HEK293 (cell line): ENCODE results near the gene SEMA4F.

Experiments
- CTCF ChIA-PET: fragments of 350-600 bp; formaldehyde crosslinking; extraction: SDS; loops from one replicate; lab custom pipeline; 2021; ENCODE audit warnings: antibody characterized with exemption; lab: Yijun Ruan, JAX
- POLR2A ChIA-PET: fragments of 300-600 bp; formaldehyde crosslinking; extraction: SDS; loops from one replicate; lab custom pipeline; 2020; ENCODE audit warnings: antibody characterized with exemption, inconsistent platforms; lab: Yijun Ruan, JAX
- H3K27ac ChIP-seq: fragments of 200-500 bp; sonication (Bioruptor generic); 2 replicates; pipeline ENCODE4 v1.5.1; 2014; ENCODE audit warnings: low read depth, low read length, control low read depth, inconsistent platforms; ENCODE audit errors: extremely low read depth
- H3K36me3 ChIP-seq, 2 experiments: fragments of 200-500 bp in 1 of 2; sonication (Bioruptor generic) in 1 of 2; 1 replicate in 1 of 2; 2 replicates in 1 of 2; pipeline ENCODE4 v1.5.1; 2014 to 2017; ENCODE audit warnings: inconsistent platforms in 2 of 2, low read length in 2 of 2; ENCODE audit not compliant: control insufficient read depth in 2 of 2, insufficient read depth in 1 of 2
- H3K4me1 ChIP-seq: fragments of 200-500 bp; sonication (Bioruptor generic); 2 replicates; pipeline ENCODE4 v1.5.1; 2014; ENCODE audit warnings: mild to moderate bottlenecking, low read length, inconsistent platforms; ENCODE audit not compliant: control insufficient read depth, insufficient read depth
- H3K4me3 ChIP-seq: 2 replicates; pipeline ENCODE4 v1.5.1; 2011; ENCODE audit warnings: low read depth, mild to moderate bottlenecking, control low read depth, low read length, moderate library complexity
- H3K9me3 ChIP-seq: fragments of 200-500 bp; sonication (Bioruptor generic); 2 replicates; pipeline ENCODE4 v1.5.1; 2014; ENCODE audit warnings: low read depth, low read length, inconsistent platforms; ENCODE audit not compliant: control insufficient read depth, insufficient read depth
- AEBP2 ChIP-seq: fragments of 450-650 bp; formaldehyde crosslinking; IDR thresholded peaks from 2 replicates; pipeline ENCODE4 v1.5.1; 2016; ENCODE audit warnings: missing biosample characterization, missing genetic modification characterization, borderline replicate concordance
- ATF2 ChIP-seq: fragments of 450-650 bp; formaldehyde crosslinking; IDR thresholded peaks from 2 replicates; pipeline ENCODE4 v1.5.1; 2016; ENCODE audit warnings: missing biosample characterization, missing genetic modification characterization, low read depth
- GFI1B ChIP-seq: fragments of 450-650 bp; formaldehyde crosslinking; IDR thresholded peaks from 2 replicates; pipeline ENCODE4 v1.5.1; 2016; ENCODE audit warnings: missing biosample characterization, missing genetic modification characterization
- INSM2 ChIP-seq: fragments of 450-650 bp; formaldehyde crosslinking; IDR thresholded peaks from 2 replicates; pipeline ENCODE4 v1.5.1; 2016; ENCODE audit warnings: missing biosample characterization, missing genetic modification characterization
- PRDM1 ChIP-seq: fragments of 450-650 bp; formaldehyde crosslinking; IDR thresholded peaks from 2 replicates; pipeline ENCODE4; 2016; ENCODE audit warnings: missing biosample characterization, missing genetic modification characterization
- PRDM2 ChIP-seq: fragments of 450-650 bp; formaldehyde crosslinking; IDR thresholded peaks from 2 replicates; pipeline ENCODE4 v1.5.1; 2016; ENCODE audit warnings: missing biosample characterization, missing genetic modification characterization, borderline replicate concordance
- REPIN1 ChIP-seq: fragments of 450-650 bp; formaldehyde crosslinking; IDR thresholded peaks from 2 replicates; pipeline ENCODE4 v1.5.1; 2017; ENCODE audit warnings: missing biosample characterization, missing genetic modification characterization, low read depth
- SETDB1 ChIP-seq: IDR thresholded peaks from one replicate; pipeline ENCODE4 v1.6.1; 2017; ENCODE audit warnings: mild to moderate bottlenecking, low read length, moderate library complexity, mixed read lengths; ENCODE audit not compliant: insufficient read length
- YY2 ChIP-seq: fragments of 450-650 bp; formaldehyde crosslinking; IDR thresholded peaks from 2 replicates; pipeline ENCODE4 v1.5.1; 2016; ENCODE audit warnings: missing biosample characterization, missing genetic modification characterization
- ZFP41 ChIP-seq: fragments of 450-650 bp; formaldehyde crosslinking; IDR thresholded peaks from 2 replicates; pipeline ENCODE4 v1.5.1; 2016; ENCODE audit warnings: missing biosample characterization, missing genetic modification characterization, borderline replicate concordance
- ZNF138 ChIP-seq: fragments of 450-650 bp; formaldehyde crosslinking; IDR thresholded peaks from 2 replicates; pipeline ENCODE4 v1.5.1; 2016; ENCODE audit warnings: missing biosample characterization, missing genetic modification characterization, borderline replicate concordance
- ZNF214 ChIP-seq: fragments of 450-650 bp; formaldehyde crosslinking; IDR thresholded peaks from 2 replicates; pipeline ENCODE4 v1.5.1; 2017; ENCODE audit warnings: missing biosample characterization, mild to moderate bottlenecking, missing genetic modification characterization, borderline replicate concordance
- ZNF292 ChIP-seq: fragments of 450-650 bp; formaldehyde crosslinking; IDR thresholded peaks from 2 replicates; pipeline ENCODE4 v1.5.1; 2016; ENCODE audit warnings: low read depth, missing biosample characterization, missing genetic modification characterization, borderline replicate concordance
- ZNF404 ChIP-seq: fragments of 450-650 bp; formaldehyde crosslinking; IDR thresholded peaks from 2 replicates; pipeline ENCODE4 v1.5.1; 2017; ENCODE audit warnings: missing biosample characterization, missing genetic modification characterization
- ZNF473 ChIP-seq: fragments of 450-650 bp; formaldehyde crosslinking; IDR thresholded peaks from 2 replicates; pipeline ENCODE4 v1.5.1; 2017; ENCODE audit warnings: missing biosample characterization, missing genetic modification characterization
- ZNF501 ChIP-seq: fragments of 450-650 bp; formaldehyde crosslinking; IDR thresholded peaks from 2 replicates; pipeline ENCODE4 v1.5.1; 2016; ENCODE audit warnings: missing biosample characterization, missing genetic modification characterization
- ZNF510 ChIP-seq: fragments of 450-650 bp; formaldehyde crosslinking; IDR thresholded peaks from 2 replicates; pipeline ENCODE4 v1.5.1; 2018; ENCODE audit warnings: mild to moderate bottlenecking, missing genetic modification characterization, missing biosample characterization; ENCODE audit not compliant: insufficient replicate concordance
- ZNF529 ChIP-seq: fragments of 450-650 bp; formaldehyde crosslinking; IDR thresholded peaks from 2 replicates; pipeline ENCODE4 v1.5.1; 2017; ENCODE audit warnings: missing genetic modification characterization, missing biosample characterization; ENCODE audit not compliant: insufficient replicate concordance
- ZNF621 ChIP-seq: fragments of 450-650 bp; formaldehyde crosslinking; IDR thresholded peaks from 2 replicates; pipeline ENCODE4 v1.5.1; 2017; ENCODE audit warnings: missing biosample characterization, missing genetic modification characterization
- ZNF626 ChIP-seq: fragments of 450-650 bp; sonication (Bioruptor Pico); formaldehyde crosslinking; IDR thresholded peaks from 2 replicates; pipeline ENCODE4 v1.5.1; 2018; ENCODE audit warnings: missing biosample characterization, missing genetic modification characterization, inconsistent platforms
- ZNF768 ChIP-seq: fragments of 450-650 bp; formaldehyde crosslinking; IDR thresholded peaks from 2 replicates; pipeline ENCODE4 v1.5.1; 2018; ENCODE audit warnings: missing biosample characterization, mild to moderate bottlenecking, missing genetic modification characterization
- ZNF791 ChIP-seq: fragments of 450-650 bp; formaldehyde crosslinking; IDR thresholded peaks from 2 replicates; pipeline ENCODE4 v1.5.1; 2016; ENCODE audit warnings: missing biosample characterization, missing genetic modification characterization
- ZNF843 ChIP-seq: fragments of 450-650 bp; formaldehyde crosslinking; IDR thresholded peaks from 2 replicates; pipeline ENCODE4 v1.5.1; 2016; ENCODE audit warnings: missing biosample characterization, missing genetic modification characterization
- ZXDB ChIP-seq: fragments of 450-650 bp; formaldehyde crosslinking; IDR thresholded peaks from 2 replicates; pipeline ENCODE4 v1.5.1; 2016; ENCODE audit warnings: missing biosample characterization, missing genetic modification characterization

SEMA4F gene

GRCh38 chr2:74648009-74648443 lies 6.0 kb upstream of the SEMA4F start, which contains the start of gene M1AP:
Gene M1AP (minus strand): TSS chr2:74648330. CDS start chr2:74640275, 8,055 bp downstream.
- Histone ChIP-seq H3K36me3 (no peaks in the 10 kb centered on the region), H3K4me1 (no peaks in the 10 kb centered on the region), H3K4me3 (no peak within 1 kb of the TSS), H3K27ac (no peak within 1 kb of the TSS), H3K9me3 (no peaks in the 10 kb centered on the region)
- ChIA-PET CTCF (interaction anchor here (0.6 kb wide), 1 partner anchor 19 kb away, joined by 3 read pairs; no protein-coding TSS in a partner anchor), POLR2A (no interaction called here)
- TF ChIP-seq ZNF292 (tag by site-specific recombination), result no peak
- no peak for TF ChIP-seq ZNF214 (tag by site-specific recombination)
- TF ChIP-seq PRDM2, result no peak
- no peak for TF ChIP-seq AEBP2 (tag by site-specific recombination)
- no peak for TF ChIP-seq ZNF626
- TF ChIP-seq PRDM1, result no peak
- no peak for TF ChIP-seq ATF2

- ChIA-PET POLR2A (interaction anchor here (0.6 to 1.3 kb wide), 7 partner anchors 8 to 475 kb away, joined by 3 to 11 read pairs (median 4); no protein-coding TSS in a partner anchor), CTCF (interaction anchor here (0.5 to 0.8 kb wide), 4 partner anchors 11 to 222 kb away, joined by 3 to 4 read pairs (median 3); no protein-coding TSS in a partner anchor)
- Histone ChIP-seq H3K4me1 (no peaks in the 10 kb centered on the region), H3K4me3 (peak overlapping the region; percentile 41), H3K27ac (no peak overlapping the region), H3K9me3 (no peaks in the 10 kb centered on the region), H3K36me3 (peaks cover 0 to 22% of the 10 kb centered on the region in 2 experiments; a peak in 1 of 3 replicates)
- TF ChIP-seq ZNF529 (tag by site-specific recombination) (no peak), REPIN1 (no peak), ZNF404 (tag by site-specific recombination) (no peak), INSM2 (tag by site-specific recombination) (no peak), ZNF501 (tag by site-specific recombination) (peak; percentile 68; the same call in 1 of the 2 replicates), YY2 (tag by site-specific recombination) (no peak), ZXDB (peak; percentile 28; the same call in 1 of the 2 replicates), ZNF791 (tag by site-specific recombination) (no peak), ZNF138 (tag by site-specific recombination) (no peak), ZNF843 (tag by site-specific recombination) (no peak), ZNF510 (tag by site-specific recombination) (no peak), SETDB1 (no peak), ZFP41 (tag by site-specific recombination) (no peak), GFI1B (no peak), ZNF621 (tag by site-specific recombination) (no peak), ZNF768 (tag by site-specific recombination) (no peak), ZNF473 (tag by site-specific recombination) (no peak)
Measured at GRCh38 chr2:74653589-74653984, 460 bp upstream of the SEMA4F start.
